Kidney epithelial cell (primary cell): ENCODE measurements around the gene SUCLG1. TPM values are rescaled to one million over a fixed set of nuclear protein-coding genes. Genes with fewer than 3 reads are reported as not detected.
"Not testable (repeated sequence)": the region's sequence is repeated elsewhere in the genome, so short reads cannot be mapped to it uniquely, and the experiment has no call there.

Experiments
- DNase-seq: peaks from one replicate; pipeline ENCODE4 v3.0.0-alpha.2; 2010; ENCODE audit warnings: low read depth
- H3K27me3 ChIP-seq: 2 replicates; pipeline ENCODE4 v1.6.0; 2011; ENCODE audit warnings: low read length; ENCODE audit not compliant: control insufficient read depth, insufficient read depth
- H3K36me3 ChIP-seq: 2 replicates; pipeline ENCODE4 v1.5.1; 2011; ENCODE audit warnings: low read length; ENCODE audit not compliant: control insufficient read depth, insufficient read depth
- H3K4me3 ChIP-seq: 2 replicates; pipeline ENCODE4 v1.5.1; 2011; ENCODE audit warnings: low read depth, mild to moderate bottlenecking, control low read depth, low read length
- total RNA-seq: library from RNA; depleted of rRNA; stranded (reverse); fragments of >200 nt; gene quantifications from 2 replicates; pipeline ENCODE4 v1.2.3, GENCODE V29; 2015
- TF ChIP-seq, protein P1 (sequence below): IDR thresholded peaks from 2 replicates; pipeline ENCODE4 v1.5.1; 2011; ENCODE audit warnings: mild to moderate bottlenecking, moderate library complexity, low read length, control low read depth, inconsistent platforms; ENCODE audit not compliant: insufficient read depth, poor library complexity, severe bottlenecking

The SUCLG1 gene
- total RNA-seq, 1 donor from 2014 or later = 54.4 TPM

DNA sequence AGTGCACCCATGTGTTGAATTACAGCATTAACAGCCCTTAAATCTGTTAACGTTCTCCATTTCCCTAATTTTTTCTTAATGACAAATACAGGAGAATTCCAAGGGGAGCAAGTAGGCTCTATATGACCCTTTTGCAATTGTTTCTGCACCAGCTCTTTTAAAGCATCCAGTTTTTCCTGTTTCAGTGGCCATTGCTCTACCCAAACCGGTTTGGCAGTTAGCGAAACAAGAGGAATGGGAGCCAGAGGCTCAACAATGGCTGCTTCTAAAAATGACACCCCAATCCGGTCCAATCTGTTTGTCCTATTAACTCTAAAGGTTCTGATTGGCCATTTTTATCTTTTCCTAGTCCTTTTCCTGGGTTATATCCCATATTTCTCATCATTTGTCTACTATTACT lies 15.1 kb upstream of the SUCLG1 start:
- no peak for DNase-seq
- no peak overlapping the region for H3K4me3 ChIP-seq
- H3K27me3 ChIP-seq = no peaks in the 10 kb centered on the region
- no peaks in the 10 kb centered on the region for H3K36me3 ChIP-seq
- TF ChIP-seq, protein P1, sequence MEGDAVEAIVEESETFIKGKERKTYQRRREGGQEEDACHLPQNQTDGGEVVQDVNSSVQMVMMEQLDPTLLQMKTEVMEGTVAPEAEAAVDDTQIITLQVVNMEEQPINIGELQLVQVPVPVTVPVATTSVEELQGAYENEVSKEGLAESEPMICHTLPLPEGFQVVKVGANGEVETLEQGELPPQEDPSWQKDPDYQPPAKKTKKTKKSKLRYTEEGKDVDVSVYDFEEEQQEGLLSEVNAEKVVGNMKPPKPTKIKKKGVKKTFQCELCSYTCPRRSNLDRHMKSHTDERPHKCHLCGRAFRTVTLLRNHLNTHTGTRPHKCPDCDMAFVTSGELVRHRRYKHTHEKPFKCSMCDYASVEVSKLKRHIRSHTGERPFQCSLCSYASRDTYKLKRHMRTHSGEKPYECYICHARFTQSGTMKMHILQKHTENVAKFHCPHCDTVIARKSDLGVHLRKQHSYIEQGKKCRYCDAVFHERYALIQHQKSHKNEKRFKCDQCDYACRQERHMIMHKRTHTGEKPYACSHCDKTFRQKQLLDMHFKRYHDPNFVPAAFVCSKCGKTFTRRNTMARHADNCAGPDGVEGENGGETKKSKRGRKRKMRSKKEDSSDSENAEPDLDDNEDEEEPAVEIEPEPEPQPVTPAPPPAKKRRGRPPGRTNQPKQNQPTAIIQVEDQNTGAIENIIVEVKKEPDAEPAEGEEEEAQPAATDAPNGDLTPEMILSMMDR = no peak

DNA sequence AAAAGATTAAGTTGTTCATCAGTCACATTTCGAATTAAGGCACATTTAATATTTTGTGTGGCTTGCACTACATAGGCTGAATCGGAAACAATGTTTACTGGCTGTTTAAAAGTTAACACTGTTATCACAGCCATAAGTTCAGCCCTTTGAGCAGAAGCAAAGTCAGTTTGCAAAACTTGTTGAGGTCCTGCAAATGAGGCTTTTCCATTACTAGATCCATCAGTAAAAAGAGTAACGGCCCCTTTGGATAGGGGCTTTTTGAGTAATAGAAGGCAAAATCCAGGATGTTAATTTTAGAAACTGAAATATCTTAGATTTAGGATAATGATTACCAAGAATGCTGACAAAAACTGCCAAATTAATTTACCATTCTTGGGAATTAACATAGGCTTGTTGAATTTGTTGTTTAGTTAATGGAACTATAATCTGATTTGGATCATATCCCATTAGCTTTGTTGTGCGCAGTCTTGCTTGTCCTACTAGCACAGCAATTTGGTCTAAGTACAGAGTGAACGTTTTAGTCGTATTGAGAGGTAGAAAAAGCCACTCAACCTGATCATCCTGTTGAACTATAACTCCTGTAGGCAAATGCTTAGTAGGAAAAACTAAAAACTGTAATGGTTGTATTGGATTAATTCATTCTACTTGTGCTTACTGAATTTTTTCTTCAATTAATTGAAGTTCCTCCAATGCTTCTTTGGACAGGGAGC lies 13.9 kb upstream of the SUCLG1 start:
- no peaks in the 10 kb centered on the region for H3K36me3 ChIP-seq
- TF ChIP-seq, protein P1 = no peak
- no peaks in the 10 kb centered on the region for H3K27me3 ChIP-seq
- no peak for DNase-seq
- no peak overlapping the region for H3K4me3 ChIP-seq

DNA sequence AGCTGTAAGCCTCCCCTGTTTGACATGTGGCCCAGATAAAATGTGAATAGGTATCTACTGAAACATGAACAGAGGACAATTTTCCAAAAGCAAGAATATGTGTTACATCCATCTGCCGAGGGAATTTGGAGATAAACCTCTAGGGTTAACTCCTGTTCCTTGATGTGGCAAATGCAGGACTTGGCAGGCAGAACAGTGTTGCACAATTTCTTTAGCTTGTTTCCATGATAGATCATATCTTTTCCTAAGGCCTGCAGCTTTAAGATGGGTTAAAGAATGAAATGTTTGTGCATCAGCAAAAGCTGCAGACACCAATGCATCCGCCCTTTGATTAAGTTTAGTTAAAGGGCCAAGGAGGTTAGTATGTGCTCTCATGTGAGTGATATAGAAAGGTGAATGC lies 13.3 kb upstream of the SUCLG1 start:
- DNase-seq, H3K27me3 ChIP-seq, H3K4me3 ChIP-seq, H3K36me3 ChIP-seq: not testable (repeated sequence)

DNA sequence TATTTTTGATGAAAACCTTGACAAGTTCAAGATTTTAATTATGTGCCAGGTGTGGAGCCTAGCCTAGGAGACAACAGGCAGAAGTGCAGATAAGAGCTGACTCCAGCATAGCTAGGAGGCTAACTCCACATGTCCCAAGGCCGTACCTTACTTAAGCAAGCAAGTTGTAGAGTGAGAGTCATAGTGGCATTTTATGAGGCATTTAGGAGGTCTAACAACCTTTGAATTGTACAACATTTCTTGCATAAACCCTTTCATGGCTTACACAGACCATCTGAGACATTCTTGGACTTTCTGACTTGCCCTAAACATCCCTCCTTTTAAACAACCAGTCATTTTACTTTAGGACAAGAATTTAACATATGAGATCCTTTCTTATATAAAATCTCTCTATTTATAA lies 8.3 kb upstream of the SUCLG1 start:
- H3K27me3 ChIP-seq = no peaks in the 10 kb centered on the region
- TF ChIP-seq, protein P1 = no peak
- no peak for DNase-seq
- no peak overlapping the region for H3K4me3 ChIP-seq
- no peaks in the 10 kb centered on the region for H3K36me3 ChIP-seq

DNA sequence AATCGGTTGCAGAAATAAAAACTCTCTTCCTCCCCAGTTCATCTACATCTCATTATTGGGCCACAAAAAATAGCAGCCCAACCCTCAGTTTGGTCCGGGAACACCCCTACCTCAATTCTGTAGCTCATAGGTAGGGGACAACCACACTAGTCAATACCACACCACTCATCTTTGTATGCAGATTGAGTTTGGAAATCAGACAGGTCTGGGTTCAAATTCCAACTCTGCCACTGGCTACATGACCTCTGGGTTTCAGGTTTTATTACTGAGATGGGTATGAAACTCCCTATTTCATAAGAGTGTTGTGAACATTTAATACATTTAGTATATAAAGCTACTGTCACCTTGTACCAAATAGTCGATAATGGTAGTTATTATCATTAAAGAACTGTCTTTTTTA lies 2.2 kb upstream of the SUCLG1 start:
- no peak overlapping the region for H3K4me3 ChIP-seq
- no peaks in the 10 kb centered on the region for H3K27me3 ChIP-seq
- no peaks in the 10 kb centered on the region for H3K36me3 ChIP-seq
- DNase-seq = no peak
- TF ChIP-seq, protein P1 = no peak

DNA sequence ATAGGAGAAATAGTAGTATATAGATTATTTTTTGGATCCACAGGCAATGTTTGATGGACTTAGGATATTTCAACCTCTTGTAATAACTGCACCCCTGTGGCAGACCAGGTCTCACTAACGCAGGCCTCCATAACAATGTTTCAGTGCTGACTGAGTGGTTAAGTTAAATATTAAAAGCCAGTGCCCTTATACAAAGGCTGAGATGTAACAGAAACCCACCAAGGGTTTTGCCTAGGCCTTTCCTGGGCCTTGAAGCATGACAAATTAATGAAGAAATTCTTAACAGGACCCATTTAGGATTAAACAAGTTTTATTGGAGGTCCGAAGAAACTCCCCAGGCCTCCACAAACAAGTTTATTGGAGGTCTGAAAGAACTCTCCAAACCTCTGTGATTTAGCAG lies 1.6 kb upstream of the SUCLG1 start:
- DNase-seq = no peak
- H3K36me3 ChIP-seq = no peaks in the 10 kb centered on the region
- H3K27me3 ChIP-seq = no peaks in the 10 kb centered on the region
- H3K4me3 ChIP-seq = no peak overlapping the region
- TF ChIP-seq, protein P1 = no peak
